Fibroblast of skin of left biceps (primary cell): ENCODE measurements around the gene HOXB7.

Experiments
- DNase-seq, 2 experiments: peaks; one replicate each; pipeline ENCODE4 v3.0.0-alpha.2; 2013; ENCODE audit warnings: low read depth in 2 of 2

HOXB7 gene

GRCh38 chr17:48565925-48566710 is 44.7 kb downstream of the HOXB7 start:
- DNase-seq = no peak

GRCh38 chr17:48565022-48565554 is 45.7 kb downstream of the HOXB7 start:
- DNase-seq = no peak

GRCh38 chr17:48564188-48565021 is 46.4 kb downstream of the HOXB7 start:
- no peak for DNase-seq

- no peak for DNase-seq
Measured at GRCh38 chr17:48563867-48564187, 47.0 kb downstream of the HOXB7 start.

- no peak for DNase-seq
Measured at GRCh38 chr17:48563385-48563838, 47.4 kb downstream of the HOXB7 start.

GRCh38 chr17:48562934-48563333 is 47.9 kb downstream of the HOXB7 start:
- no peak for DNase-seq

GRCh38 chr17:48561884-48562810 is 48.7 kb downstream of the HOXB7 start:
- peak; percentile 80 to 82 for DNase-seq

GRCh38 chr17:48559840-48560817 is 50.7 kb downstream of the HOXB7 start:
- no peak for DNase-seq

GRCh38 chr17:48559122-48559839 is 51.5 kb downstream of the HOXB7 start:
- DNase-seq = no peak

- no peak for DNase-seq
Measured at GRCh38 chr17:48558831-48559121, 52.0 kb downstream of the HOXB7 start.

GRCh38 chr17:48558057-48558830 is 52.6 kb downstream of the HOXB7 start:
- DNase-seq = no peak
